Measurements from ENCODE around the gene DDX23.

GRCh38 chr12:48827513-48828096 lies 24.4 kb downstream of the DDX23 start:
- TF ChIP-seq CTCF (IDR thresholded peaks at IDR 0.05) (no peak), POLR2AphosphoS5 (IDR thresholded peaks at IDR 0.05; ENCODE audit: low read depth, low read length) (no peak)
